Right atrium auricular region (tissue), 2 donors: ENCODE measurements around the gene IKZF1. TPM values are rescaled to one million over a fixed set of nuclear protein-coding genes. Genes with fewer than 3 reads are reported as not detected.

Source experiments
- DNase-seq: peaks from one replicate; pipeline ENCODE4 v3.0.0-alpha.2; 2019; ENCODE audit warnings: low spot score
- H3K27ac ChIP-seq, 2 donors: fragments of 200-600 bp; sonication (generic); 1 replicate in 1 of 2; 2 replicates in 1 of 2; pipeline ENCODE4 v1.5.1; 2016 to 2019
- H3K27me3 ChIP-seq, 2 donors: fragments of 200-600 bp; sonication (generic); one replicate each; pipeline versions ENCODE4 v1.5.1 to v1.6.0; 2017 to 2019
- H3K36me3 ChIP-seq: fragments of 200-600 bp; sonication (generic); one replicate; pipeline ENCODE4 v1.5.1; 2016
- H3K4me1 ChIP-seq, 2 donors: fragments of 200-600 bp; sonication (generic); one replicate each; pipeline versions ENCODE4 v1.5.1 to v1.6.0; 2017 to 2019
- H3K4me3 ChIP-seq, 2 donors: fragments of 200-600 bp; sonication (generic); 1 replicate in 1 of 2; 2 replicates in 1 of 2; pipeline ENCODE4 v1.5.1; 2017 to 2019; ENCODE audit warnings: mild to moderate bottlenecking in 1 of 2, moderate library complexity in 1 of 2
- H3K9me3 ChIP-seq, 2 donors: fragments of 200-600 bp; sonication (generic); one replicate each; pipeline ENCODE4 v1.5.1; 2019
- CTCF ChIP-seq, 2 donors: fragments of 200-600 bp; sonication (generic); IDR thresholded peaks; one replicate each; pipeline ENCODE4 v1.5.1; 2019; ENCODE audit warnings: antibody characterized with exemption in 2 of 2
- total RNA-seq, 2 donors: library from RNA; depleted of rRNA; stranded (reverse); fragments of >200 nt; gene quantifications; one replicate each; pipeline ENCODE4 v1.1.0, GENCODE V29; 2016

Gene IKZF1
- total RNA-seq, 2 donors from 2014 or later, result 1.7 to 9.7 TPM

- H3K4me1 ChIP-seq, result no peaks in the 10 kb centered on the region
- no peaks in the 10 kb centered on the region for H3K36me3 ChIP-seq
- peaks cover 0 to 12% of the 10 kb centered on the region in 2 donors for H3K9me3 ChIP-seq
- DNase-seq, result no peak
- no peak overlapping the region for H3K4me3 ChIP-seq
- no peak for TF ChIP-seq CTCF (IDR thresholded peaks at IDR 0.05)
- no peak overlapping the region for H3K27ac ChIP-seq
- no peaks in the 10 kb centered on the region for H3K27me3 ChIP-seq
Observed at GRCh38 chr7:50366311-50366710, 61.8 kb downstream of the IKZF1 start.

GRCh38 chr7:50367100-50367499, 62.6 kb downstream of the IKZF1 start:
- H3K4me3 ChIP-seq, result no peak overlapping the region
- H3K4me1 ChIP-seq, result no peaks in the 10 kb centered on the region
- H3K27me3 ChIP-seq, result no peaks in the 10 kb centered on the region
- DNase-seq, result no peak
- H3K9me3 ChIP-seq, result peaks cover 0 to 12% of the 10 kb centered on the region in 2 donors
- TF ChIP-seq CTCF (IDR thresholded peaks at IDR 0.05), result no peak
- no peak overlapping the region for H3K27ac ChIP-seq
- H3K36me3 ChIP-seq, result no peaks in the 10 kb centered on the region

DNA sequence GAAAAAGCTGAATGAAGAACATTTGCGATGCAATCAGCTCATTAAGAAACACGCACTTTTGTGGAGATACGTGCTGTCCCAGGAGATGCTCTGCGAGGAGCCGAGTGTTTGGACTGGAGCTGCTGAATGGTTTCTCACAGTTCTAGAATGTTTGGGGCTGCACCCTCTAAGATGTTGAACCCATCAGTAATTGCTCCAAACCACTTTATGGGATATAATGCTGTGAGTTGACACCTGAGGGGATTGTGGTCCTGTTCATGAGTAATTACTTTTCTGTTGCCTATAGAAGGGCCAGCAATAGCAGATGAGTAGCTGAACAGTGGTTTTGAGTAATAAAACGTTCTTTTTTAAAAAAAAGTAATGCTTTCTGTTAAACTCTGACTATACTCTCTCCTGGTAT, 63.1 kb downstream of the IKZF1 start:
- TF ChIP-seq CTCF (IDR thresholded peaks at IDR 0.05), result no peak
- Histone ChIP-seq H3K36me3 (no peaks in the 10 kb centered on the region), H3K4me1 (no peaks in the 10 kb centered on the region), H3K4me3 (no peak overlapping the region), H3K27ac (no peak overlapping the region), H3K27me3 (no peaks in the 10 kb centered on the region), H3K9me3 (peaks cover 0 to 12% of the 10 kb centered on the region in 2 donors)
- DNase-seq, result no peak

DNA sequence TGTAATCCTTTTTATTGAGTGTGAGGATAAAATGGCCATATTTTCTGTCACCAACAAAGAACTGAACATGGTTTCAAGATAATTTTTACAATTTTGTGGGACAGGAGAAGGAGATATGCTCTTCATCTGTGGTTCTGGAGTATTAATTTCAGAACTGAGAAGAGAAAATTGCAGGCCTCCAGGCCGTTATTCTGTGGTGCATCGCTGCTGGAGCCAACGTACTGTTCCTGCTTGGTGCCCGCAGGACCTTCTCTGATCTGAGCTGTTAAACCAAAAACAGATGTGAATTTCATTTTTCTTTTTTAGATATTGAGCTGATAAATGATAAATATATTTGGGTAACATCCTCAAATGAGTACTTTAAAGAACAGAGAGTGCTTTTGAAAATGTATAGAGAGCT, 63.9 kb downstream of the IKZF1 start:
- no peaks in the 10 kb centered on the region for H3K36me3 ChIP-seq
- H3K27me3 ChIP-seq, result no peaks in the 10 kb centered on the region
- H3K27ac ChIP-seq, result no peak overlapping the region
- no peak for DNase-seq
- H3K4me3 ChIP-seq, result no peak overlapping the region
- peaks cover 0 to 12% of the 10 kb centered on the region in 2 donors for H3K9me3 ChIP-seq
- TF ChIP-seq CTCF (IDR thresholded peaks at IDR 0.05), result no peak
- H3K4me1 ChIP-seq, result no peaks in the 10 kb centered on the region

- TF ChIP-seq CTCF (IDR thresholded peaks at IDR 0.05), result peak in 1 of 2 donors; percentile 49
- H3K27ac ChIP-seq, result no peak overlapping the region
- no peaks in the 10 kb centered on the region for H3K36me3 ChIP-seq
- H3K27me3 ChIP-seq, result no peaks in the 10 kb centered on the region
- H3K4me3 ChIP-seq, result no peak overlapping the region
- no peak for DNase-seq
- H3K9me3 ChIP-seq, result peaks cover 0 to 12% of the 10 kb centered on the region in 2 donors
- H3K4me1 ChIP-seq, result no peaks in the 10 kb centered on the region
Observed at GRCh38 chr7:50369143-50370026, 64.9 kb downstream of the IKZF1 start.
